Endothelial cell (in vitro differentiated cells): ENCODE data around the gene SRGN. TPM values are rescaled to one million over a fixed set of nuclear protein-coding genes. Genes with fewer than 3 reads are reported as not detected.
A peak's percentile ranks its signal among the peaks of the same experiment; 100 is the strongest.

Experiments
- DNase-seq: peaks from one replicate; pipeline ENCODE4 v3.0.0; 2021; ENCODE audit warnings: low spot score
- H3K27ac Mint-ChIP-seq: one replicate; pipeline ENCODE4 v1.8.0; 2021; ENCODE audit warnings: mixed read lengths, inconsistent platforms; ENCODE audit not compliant: unreplicated experiment
- H3K27me3 Mint-ChIP-seq: one replicate; pipeline ENCODE4 v1.8.0; 2021; ENCODE audit warnings: mild to moderate bottlenecking, moderate library complexity, mixed read lengths, inconsistent platforms; ENCODE audit not compliant: unreplicated experiment
- H3K36me3 Mint-ChIP-seq: one replicate; pipeline ENCODE4 v1.8.0; 2021; ENCODE audit warnings: mild to moderate bottlenecking, low read depth, mixed read lengths, inconsistent platforms; ENCODE audit not compliant: unreplicated experiment
- H3K4me1 Mint-ChIP-seq: one replicate; pipeline ENCODE4 v1.8.0; 2021; ENCODE audit warnings: mild to moderate bottlenecking, mixed read lengths, inconsistent platforms; ENCODE audit not compliant: unreplicated experiment
- H3K4me3 Mint-ChIP-seq: one replicate; pipeline ENCODE4 v1.8.0; 2021; ENCODE audit warnings: mild to moderate bottlenecking, mixed read lengths, inconsistent platforms; ENCODE audit not compliant: unreplicated experiment
- H3K9me3 Mint-ChIP-seq: one replicate; pipeline ENCODE4 v1.8.0; 2021; ENCODE audit warnings: mixed read lengths, inconsistent platforms; ENCODE audit not compliant: unreplicated experiment
- total RNA-seq: library from RNA; stranded (reverse); fragmentation: NEBNext Ultra II Directional; extraction: Animal tissue kit (Norgen Biotek cat#: 25700); gene quantifications from one replicate; pipeline ENCODE4 v1.2.1, GENCODE V29; 2021; ENCODE audit not compliant: unreplicated experiment
- TF ChIP-seq, protein P1 (sequence below): fragments of 200-600 bp; sonication (generic); IDR thresholded peaks from one replicate; pipeline ENCODE4 v1.5.0; 2021; ENCODE audit warnings: antibody characterized with exemption; ENCODE audit not compliant: unreplicated experiment

Gene SRGN
- total RNA-seq, 1 donor from 2014 or later, result 4.7 TPM

DNA sequence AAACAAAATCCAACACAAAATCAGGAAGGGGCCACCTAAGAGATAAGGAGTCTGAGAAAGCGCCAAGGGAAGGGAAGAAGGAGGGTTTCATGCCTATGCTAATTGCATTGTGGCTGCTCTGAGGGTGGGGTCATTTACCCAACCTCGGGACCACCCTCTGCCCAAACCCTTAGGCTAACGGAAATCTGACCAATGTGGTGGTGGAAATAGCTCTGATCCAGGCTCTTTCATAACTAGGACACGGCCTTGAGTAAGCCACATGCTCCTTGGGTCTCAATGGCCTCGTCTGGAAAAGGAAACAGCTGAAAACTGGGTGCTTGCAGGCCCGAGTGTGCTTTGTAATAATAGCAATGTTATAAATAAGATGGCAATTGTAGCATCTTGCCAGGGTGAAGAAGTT, 14.9 kb upstream of the SRGN start:
- no peak for DNase-seq
- peak overlapping the region; percentile 73 for H3K27ac Mint-ChIP-seq
- peaks cover 23% of the 10 kb centered on the region for H3K4me1 Mint-ChIP-seq
- TF ChIP-seq, protein P1, sequence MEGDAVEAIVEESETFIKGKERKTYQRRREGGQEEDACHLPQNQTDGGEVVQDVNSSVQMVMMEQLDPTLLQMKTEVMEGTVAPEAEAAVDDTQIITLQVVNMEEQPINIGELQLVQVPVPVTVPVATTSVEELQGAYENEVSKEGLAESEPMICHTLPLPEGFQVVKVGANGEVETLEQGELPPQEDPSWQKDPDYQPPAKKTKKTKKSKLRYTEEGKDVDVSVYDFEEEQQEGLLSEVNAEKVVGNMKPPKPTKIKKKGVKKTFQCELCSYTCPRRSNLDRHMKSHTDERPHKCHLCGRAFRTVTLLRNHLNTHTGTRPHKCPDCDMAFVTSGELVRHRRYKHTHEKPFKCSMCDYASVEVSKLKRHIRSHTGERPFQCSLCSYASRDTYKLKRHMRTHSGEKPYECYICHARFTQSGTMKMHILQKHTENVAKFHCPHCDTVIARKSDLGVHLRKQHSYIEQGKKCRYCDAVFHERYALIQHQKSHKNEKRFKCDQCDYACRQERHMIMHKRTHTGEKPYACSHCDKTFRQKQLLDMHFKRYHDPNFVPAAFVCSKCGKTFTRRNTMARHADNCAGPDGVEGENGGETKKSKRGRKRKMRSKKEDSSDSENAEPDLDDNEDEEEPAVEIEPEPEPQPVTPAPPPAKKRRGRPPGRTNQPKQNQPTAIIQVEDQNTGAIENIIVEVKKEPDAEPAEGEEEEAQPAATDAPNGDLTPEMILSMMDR, result no peak
- peaks cover 2% of the 10 kb centered on the region for H3K27me3 Mint-ChIP-seq
- no peaks in the 10 kb centered on the region for H3K36me3 Mint-ChIP-seq
- H3K9me3 Mint-ChIP-seq, result no peaks in the 10 kb centered on the region
- H3K4me3 Mint-ChIP-seq, result no peak overlapping the region

DNA sequence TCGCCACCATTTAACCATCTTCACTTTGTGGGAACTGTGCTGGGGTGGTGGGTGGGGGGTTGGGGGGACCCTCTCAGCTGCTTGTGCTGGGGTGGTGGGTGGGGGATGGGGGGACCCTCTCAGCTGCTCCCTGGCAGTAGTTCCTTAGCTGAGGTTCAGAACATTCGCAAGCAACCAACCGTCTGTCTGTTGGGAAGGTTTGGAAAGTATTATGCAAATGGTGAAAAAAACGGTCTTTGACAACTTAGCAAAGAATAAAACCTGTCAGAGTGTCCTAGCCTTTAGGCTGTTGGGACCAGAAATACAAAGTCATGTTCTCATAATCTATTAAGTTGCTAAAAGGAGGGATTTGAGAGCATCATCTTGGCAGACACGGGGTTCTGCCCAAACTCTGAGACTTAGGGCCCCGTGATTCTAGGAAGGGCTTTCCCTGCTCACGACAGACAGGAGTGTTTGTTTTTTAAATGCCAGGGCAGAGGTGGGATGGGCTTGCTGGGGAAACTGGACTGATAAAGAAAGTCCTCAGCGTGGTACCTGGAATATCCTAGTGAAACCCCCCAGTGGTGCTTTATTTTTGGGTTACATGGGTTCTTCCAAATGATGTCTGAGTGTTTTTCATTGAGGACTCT, 14.1 kb upstream of the SRGN start:
- no peaks in the 10 kb centered on the region for H3K36me3 Mint-ChIP-seq
- H3K9me3 Mint-ChIP-seq, result no peaks in the 10 kb centered on the region
- H3K27ac Mint-ChIP-seq, result no peak overlapping the region
- TF ChIP-seq, protein P1, result no peak
- no peak overlapping the region for H3K4me3 Mint-ChIP-seq
- peaks cover 2% of the 10 kb centered on the region for H3K27me3 Mint-ChIP-seq
- DNase-seq, result no peak
- H3K4me1 Mint-ChIP-seq, result peaks cover 17% of the 10 kb centered on the region

DNA sequence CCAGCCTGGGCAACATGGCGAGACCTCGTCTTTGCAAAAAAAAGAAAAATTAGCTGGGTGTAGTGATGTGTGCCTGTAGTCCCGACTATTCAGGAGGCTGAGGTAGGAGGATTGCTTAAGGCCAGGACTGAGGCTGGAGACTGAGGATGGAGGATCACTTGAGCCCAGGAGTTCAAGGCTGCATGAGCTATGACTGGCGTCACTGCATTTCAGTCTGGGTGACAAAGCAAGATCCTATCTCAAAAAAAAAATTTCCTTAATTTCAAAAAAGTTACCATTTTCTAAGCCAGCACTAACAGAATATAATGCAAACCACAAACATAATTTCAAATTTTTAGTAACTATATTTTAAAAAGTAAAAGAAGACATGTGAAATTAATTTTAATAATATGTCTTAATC, 13.4 kb upstream of the SRGN start:
- DNase-seq, result no peak
- no peak overlapping the region for H3K27ac Mint-ChIP-seq

DNA sequence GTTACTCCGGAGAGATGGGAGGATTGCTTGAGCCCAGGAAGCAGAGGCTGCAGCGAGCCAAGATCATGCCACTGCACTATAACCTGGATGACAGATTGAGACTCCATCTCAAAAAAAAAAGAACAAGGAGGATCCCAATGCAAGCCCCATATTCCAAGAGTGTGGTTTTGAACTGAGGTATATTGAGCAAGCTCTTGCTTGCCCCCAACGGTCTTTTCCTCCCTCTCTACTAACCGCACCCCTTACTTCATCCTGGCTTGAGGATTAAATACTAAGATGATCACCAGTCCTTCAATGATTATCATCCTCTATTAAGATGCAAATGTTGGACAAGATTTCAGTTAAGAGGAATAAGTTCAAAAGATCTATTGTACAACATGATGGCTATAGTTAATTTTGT, 12.5 kb upstream of the SRGN start:
- H3K27ac Mint-ChIP-seq, result no peak overlapping the region
- no peaks in the 10 kb centered on the region for H3K9me3 Mint-ChIP-seq
- no peak for DNase-seq
- H3K4me1 Mint-ChIP-seq, result peaks cover 17% of the 10 kb centered on the region
- TF ChIP-seq, protein P1, result no peak
- no peaks in the 10 kb centered on the region for H3K36me3 Mint-ChIP-seq
- peaks cover 2% of the 10 kb centered on the region for H3K27me3 Mint-ChIP-seq
- no peak overlapping the region for H3K4me3 Mint-ChIP-seq

More for the DNA sequence above, 13.4 kb upstream of the SRGN start:
- H3K27me3 Mint-ChIP-seq, result peaks cover 2% of the 10 kb centered on the region
- H3K4me3 Mint-ChIP-seq, result no peak overlapping the region
- H3K9me3 Mint-ChIP-seq, result no peaks in the 10 kb centered on the region
- TF ChIP-seq, protein P1, result no peak
- no peaks in the 10 kb centered on the region for H3K36me3 Mint-ChIP-seq
- peaks cover 17% of the 10 kb centered on the region for H3K4me1 Mint-ChIP-seq

DNA sequence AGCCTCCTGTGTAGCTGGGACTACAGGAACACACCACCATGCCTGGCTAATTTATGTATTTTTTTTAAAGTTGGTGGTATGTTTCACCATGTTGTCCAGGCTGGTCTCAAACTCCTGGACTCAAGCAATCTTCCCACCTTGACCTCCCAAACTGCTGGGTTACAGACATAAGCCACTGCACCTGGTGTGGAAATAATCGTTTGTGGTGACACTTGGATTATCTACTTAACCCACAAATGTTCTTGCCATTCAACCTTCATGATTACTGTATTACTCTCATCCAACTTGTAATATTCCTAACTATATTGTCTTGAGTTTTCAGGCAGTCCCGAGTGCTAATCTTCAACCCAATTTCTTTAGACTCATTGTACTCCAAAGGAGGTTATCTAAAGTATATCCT, 9.6 kb upstream of the SRGN start:
- Mint-ChIP-seq H3K27ac (no peak overlapping the region), H3K36me3 (no peaks in the 10 kb centered on the region), H3K9me3 (no peaks in the 10 kb centered on the region), H3K4me3 (no peak overlapping the region), H3K4me1 (peaks cover 4% of the 10 kb centered on the region), H3K27me3 (no peaks in the 10 kb centered on the region)
- no peak for DNase-seq
- TF ChIP-seq, protein P1, result no peak
